Ramos (cell line): ENCODE measurements around the gene ATP6V1G1.
"Not testable (repeated sequence)": the region's sequence is repeated elsewhere in the genome, so short reads cannot be mapped to it uniquely, and the experiment has no call there.

Source experiments
- in situ Hi-C: fragments of 300-500 bp; cut with MboI; formaldehyde crosslinking; loops from one replicate; pipeline ENCODE4 v1.14.3; 2022; ENCODE audit warnings: low sequenced_read_pairs; ENCODE audit not compliant: unreplicated experiment

Gene ATP6V1G1

DNA sequence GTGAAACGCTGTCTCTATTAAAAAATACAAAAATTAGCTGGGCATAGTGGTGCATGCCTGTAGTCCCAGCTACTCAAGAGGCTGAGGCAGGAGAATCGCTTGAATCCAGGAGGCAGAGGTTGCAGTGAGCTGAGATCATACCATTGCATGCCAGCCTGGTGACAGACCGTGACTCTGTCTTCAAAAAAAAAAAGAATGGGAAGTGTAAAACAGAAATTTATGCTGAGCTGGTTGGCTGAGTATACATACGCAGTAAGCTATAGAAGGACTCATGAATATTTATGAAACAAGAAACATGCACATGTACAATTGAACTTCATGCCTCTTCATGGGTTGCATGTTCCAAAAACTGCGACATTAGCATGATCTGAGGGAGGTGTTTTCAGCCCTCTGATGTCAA lies 10.8 kb upstream of the ATP6V1G1 start:
- in situ Hi-C loops: not testable (repeated sequence)

DNA sequence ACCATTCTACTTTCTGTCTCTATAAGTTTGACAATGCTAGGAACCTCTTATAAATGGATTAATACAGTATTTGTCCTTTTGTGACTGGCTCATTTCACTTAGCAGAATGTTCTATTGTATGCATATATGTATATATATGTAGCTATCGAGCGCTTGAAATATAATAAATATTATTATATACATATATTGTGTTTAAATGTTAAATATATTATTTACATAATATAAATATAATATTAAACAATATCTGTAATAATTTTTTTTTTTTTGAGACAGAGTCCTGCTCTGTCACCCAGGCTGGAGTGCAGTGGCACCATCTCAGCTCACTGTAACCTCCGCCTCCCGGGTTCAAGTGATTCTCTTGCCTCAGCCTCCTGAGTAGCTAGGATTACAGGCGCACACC lies 9.4 kb upstream of the ATP6V1G1 start:
- in situ Hi-C loops: not testable (repeated sequence)

DNA sequence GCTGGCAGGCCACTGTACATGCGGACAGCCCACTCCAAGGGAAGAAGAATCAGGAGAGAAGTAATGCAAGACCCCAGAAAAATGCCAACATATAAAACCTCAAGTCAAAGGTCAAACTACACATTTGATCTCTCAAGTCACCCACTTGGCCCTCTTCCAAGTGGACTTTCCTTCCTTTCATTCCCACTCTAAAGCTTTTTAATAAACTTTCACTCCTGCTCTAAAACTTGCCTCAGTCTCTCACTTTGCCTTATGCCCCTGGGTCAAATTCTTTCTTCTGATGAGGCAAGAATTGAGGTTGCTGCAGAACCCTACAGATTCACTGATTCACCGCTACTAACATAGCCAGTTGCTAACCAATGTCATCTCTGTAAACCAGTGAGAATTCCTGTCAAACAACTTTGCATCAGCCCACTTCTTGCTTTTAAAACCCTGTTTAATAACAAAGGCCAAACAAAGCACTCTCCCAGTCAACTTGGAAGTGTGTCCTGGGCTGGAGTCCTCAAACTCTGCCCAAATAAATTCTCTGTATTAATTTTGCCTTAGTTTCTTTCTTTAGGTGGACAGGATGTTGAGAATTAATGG lies 6.9 kb upstream of the ATP6V1G1 start:
- in situ Hi-C loops: no loop called here

DNA sequence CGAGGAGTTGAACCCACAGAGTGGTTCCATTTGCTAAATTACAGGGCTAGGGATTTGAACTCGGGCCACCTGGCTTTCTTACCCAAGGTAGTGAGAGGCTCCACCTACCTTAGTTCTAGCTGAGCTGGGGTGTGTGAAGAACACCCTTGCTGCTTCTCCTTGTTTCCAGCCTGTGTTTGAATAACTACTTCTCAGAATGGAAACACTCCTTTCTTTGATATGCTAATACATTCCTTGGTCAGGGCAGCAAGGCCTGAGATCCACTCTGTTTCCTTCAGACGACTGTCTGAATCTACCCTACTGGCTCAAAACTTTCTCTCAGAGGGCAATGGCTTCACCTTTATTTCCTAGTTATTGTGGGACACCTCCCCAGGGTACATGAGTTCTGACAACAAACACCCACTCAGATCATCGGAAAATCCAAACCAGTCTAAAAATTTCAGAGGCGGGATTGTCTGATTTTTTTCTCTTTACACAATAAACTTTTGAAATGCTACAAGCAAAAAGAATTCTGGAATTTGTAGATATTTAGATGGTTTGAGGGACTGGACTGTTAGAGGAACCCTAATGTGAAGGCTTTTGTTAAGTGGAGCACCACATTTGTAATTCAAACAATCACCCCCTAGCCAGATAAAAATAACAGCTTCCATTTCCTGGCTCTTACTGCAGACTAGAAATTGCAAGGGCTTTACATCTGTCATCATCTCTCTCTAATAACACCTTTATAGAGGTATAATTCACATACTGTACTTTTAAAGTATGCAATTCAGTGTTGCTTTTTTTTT lies 4.0 kb upstream of the ATP6V1G1 start:
- in situ Hi-C loops: no loop called here

DNA sequence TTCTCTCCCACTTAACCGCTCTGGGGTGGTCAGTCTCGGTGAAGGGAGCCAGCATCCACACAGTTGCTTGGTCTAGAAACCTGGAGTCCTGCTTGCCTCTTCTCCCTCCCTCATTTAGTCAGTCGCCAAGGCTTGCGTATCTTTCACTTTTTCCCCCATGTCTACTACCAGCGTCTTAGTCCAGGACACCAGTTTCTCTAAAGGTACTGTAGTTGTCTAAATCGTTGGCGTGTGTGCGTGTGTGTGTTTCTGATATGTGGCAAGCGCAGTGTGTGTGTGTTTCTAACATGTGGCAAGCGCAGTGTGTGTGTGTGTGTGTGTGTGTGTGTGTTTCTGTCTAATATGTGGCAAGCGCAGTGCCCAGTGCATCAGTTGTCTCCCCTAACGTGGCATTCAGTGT lies 641 bp downstream of the ATP6V1G1 start:
- in situ Hi-C loops: no loop called here

DNA sequence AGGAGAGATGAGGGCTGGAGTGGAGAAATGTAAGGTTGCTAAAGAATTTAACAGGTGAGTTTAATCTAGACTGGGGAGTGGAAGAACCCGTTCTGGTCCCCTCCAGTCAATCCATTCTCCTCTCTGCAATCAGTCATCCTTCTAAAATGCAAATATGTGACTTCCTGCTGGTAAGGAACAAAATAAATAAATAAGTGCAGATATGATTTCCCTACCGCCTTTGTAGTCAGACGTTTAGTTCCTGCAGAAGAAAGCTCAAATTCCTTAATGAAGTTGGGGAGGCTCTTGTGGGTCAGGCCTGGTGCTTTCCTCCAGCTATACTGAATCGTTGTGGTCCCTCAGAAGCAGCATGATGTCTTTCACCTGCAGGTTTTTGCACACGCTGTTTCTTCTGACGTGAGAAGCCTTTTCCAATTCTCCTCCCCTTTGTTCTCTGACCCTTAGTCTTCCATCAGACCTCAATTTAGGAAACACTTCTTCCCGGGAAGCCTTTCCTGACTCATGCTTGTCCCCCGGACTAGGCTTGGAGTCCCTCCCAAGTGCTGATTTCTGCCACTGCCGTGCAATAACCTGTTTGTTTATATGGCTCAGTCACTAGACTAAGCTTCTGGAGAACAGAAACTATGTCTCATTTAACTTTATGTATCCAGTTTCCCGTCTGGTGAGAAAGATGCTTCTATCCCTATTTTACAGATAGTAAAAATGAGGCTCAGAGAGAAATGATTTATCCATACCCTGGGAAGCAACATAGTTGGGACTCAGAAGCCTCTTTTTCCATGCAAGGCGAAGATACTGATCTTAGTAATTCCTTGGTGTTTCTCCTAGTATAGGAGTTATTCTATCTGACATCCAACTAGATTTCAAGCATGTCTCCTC lies 1.3 kb downstream of the ATP6V1G1 start:
- in situ Hi-C loops: no loop called here

DNA sequence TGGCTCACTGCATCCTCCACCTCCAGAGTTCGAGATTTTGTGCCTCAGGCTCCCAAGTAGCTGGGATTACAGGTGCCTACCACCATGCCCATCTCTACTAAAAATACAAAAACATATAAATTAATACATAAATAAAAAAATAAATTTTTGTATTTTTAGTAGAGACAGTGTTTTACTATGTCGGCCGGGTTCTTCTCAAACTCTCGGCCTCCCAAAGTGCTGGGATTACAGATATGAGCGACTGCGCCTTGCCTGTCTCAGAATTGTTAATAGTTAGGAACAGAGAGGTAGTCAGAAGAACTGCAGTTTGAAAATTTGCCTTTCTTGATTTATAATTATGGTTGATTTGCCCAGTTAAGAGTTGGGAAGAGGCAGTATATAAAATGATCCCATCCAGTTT lies 2.8 kb downstream of the ATP6V1G1 start:
- in situ Hi-C loops: no loop called here

DNA sequence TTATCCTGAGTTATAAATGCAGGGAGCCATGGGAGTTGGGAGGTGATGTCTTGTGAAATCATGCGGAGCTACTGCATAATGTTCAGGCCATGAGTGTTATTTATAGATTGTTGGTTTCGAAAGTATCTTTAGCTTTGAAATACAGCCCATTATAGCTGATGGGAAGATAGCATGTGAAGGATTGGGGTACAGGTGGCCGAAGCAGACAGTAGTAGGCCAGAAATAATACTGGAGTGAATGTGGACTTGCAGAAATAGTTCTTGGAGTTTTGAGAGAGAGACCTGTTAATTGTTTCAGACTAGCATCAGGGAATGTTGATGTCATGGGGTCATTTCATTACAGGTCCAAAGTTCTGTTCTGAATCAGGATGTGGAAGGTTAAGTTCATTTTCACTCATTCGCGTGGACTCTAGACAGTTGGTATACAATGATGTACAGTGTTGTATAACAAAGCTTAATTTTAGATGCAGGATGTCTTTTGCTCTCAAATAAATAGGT lies 3.8 kb downstream of the ATP6V1G1 start:
- in situ Hi-C loops: no loop called here

DNA sequence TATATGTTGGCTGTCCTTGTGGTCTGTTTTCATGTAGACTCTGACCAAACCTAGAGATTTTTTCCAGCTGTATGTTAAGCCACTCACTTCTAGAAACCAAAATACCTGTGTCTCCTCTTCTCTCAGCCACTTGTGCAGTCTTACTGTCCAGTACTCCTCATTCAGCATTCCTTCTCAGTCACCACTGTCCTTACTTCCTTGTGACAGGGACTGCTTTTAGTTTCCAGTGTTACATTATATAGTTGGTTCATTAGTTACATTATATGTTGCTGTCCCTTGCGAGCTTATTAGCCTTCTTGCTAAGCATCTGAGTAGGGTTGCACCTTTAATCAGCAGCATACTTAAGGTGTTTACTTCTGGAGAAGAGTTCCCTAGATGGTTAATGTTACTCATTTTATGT lies 4.3 kb downstream of the ATP6V1G1 start:
- in situ Hi-C loops: no loop called here

DNA sequence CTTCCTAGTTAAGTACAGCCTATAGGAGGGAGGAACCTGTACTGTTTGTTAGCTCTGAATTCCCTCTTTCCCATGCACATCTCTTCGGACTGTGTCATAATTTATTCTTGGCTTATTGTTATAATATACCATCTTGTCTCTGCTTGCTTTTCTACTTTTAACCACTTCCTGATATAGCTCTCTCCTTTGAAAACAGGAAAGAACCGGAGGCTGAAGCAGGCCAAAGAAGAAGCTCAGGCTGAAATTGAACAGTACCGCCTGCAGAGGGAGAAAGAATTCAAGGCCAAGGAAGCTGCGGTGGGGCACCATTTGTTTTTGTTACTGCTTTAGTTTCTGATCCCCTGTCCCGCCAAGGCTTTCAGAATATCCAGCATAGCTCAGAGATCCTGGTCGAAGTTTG lies 4.8 kb downstream of the ATP6V1G1 start:
- in situ Hi-C loops: no loop called here

DNA sequence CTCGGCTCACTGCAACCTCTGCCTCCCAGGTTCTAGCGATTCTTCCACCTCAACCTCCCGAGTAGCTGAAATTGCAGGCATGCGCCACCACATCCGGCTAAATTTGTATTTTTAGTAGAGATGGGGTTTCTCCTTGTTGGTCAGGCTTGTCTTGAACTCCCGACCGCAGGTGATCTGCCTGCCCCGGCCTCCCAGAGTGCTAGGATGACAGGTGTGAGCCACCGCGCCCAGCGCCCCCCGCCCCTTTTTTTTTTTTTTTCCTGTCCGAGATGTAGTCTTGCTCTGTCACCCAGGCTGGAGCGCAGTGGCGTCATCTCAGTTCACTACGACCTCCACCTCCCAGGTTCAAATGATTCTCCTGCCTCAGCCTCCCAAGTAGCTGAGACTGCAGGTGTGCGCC lies 6.6 kb downstream of the ATP6V1G1 start:
- in situ Hi-C loops: no loop called here

DNA sequence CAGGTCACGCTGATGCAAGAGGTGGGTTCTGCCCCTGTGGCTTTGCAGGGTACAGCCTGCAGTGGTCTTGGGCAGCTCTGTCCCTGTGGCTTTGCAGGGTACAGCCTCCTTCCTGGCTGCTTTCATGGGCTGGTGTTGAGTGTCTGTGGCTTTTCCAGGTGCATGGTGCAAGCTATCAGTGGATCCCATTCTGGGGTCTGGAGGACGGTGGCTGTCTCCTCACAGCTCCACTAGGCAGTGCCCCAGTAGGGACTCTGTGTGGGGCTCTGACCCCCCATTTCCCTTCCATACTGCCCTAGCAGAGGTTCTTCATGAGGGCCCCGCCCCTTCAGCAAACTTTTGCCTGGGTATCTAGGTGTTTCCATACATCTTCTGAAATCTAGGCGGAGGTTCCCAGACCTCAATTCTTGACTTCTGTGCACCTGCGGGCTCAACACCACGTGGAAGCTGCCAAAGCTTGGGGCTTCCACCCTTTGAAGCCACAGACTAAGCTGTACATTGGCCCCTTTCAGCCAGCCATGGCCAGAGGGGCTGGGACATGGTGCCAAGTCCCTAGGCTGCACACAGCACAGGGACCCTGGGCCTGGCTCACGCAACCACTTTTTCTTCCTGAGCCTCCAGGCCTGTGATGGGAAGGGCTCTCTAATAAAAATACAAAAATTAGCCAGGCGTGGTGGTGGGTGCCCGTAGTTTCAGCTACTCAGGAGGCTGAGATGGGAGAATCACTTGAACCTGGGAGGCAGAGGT lies 13.1 kb downstream of the ATP6V1G1 start:
- in situ Hi-C loops: not testable (repeated sequence)

DNA sequence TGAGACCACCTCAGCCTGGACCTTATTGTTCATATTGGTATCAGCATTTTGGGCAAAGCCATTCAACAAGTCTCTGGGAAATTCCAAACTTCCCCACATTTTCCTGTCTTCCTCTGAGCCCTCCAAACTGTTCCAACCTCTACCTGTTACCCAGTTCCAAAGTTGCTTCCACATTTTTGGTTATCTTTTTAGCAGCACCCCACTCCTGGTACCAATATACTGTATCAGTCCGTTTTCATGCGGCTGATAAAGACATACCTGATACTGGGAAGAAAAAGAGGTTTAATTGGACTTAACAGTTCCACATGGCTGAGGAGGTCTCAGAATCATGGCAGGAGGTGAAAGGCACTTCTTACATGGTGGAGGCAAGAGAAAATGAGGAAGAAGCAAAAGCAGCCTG lies 14.2 kb downstream of the ATP6V1G1 start:
- in situ Hi-C loops: not testable (repeated sequence)

DNA sequence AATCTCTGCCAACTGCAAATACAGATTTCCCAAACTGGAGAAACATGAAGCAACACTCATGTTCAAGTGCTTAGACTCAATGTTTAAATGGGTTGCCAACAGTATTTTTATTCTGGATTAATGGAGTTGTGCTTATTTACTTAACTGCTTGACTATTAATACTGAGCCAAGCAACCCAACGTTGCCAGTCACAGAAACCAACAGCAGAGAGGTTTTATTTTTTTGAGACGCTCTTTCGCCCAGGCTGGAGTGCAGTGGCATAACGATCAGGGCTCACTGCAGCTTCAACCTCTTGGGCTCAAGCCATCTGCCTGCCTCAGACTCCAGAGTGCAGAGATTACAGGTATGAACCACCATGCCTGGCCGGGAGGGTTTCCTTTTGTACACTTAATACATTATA lies 15.1 kb downstream of the ATP6V1G1 start:
- in situ Hi-C loops: no loop called here

DNA sequence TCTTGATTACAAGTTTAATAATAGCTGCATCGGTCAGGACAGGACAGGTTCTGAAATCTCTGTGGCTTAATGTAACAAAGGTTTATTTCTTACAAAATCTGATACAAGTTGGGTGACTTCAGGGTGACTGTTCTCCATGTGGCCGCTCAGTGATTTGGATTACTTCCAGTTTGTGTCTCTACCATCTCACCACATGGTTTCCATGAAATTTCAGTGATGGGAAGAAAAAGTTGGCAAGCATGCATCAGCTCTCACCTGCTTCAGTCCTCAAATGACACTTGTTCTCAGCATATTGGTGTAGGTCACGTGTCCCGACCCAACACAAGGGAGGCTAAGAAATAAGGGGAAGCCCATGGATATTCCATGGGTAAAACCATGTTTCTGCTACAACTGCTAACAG lies 15.7 kb downstream of the ATP6V1G1 start:
- in situ Hi-C loops: no loop called here

DNA sequence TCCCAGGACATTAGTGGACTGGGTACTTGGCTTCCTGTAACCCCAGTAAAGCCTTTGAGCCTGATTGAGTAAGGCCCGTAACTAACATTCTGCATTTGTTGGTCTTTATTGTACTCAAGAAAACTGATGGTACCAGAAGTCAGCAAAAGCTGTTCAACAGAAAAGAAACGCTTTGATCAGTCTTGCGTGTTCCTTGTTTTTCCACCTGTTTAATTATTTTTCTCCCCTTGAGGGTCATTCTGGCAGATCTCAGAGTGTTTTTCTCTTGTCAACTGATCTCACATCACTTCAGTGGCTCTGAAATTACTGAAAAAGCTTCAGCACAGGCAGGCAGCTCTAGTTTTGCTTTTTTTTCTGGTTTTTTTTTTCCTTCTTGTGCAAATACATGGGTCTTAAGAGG lies 17.4 kb downstream of the ATP6V1G1 start:
- in situ Hi-C loops: no loop called here

DNA sequence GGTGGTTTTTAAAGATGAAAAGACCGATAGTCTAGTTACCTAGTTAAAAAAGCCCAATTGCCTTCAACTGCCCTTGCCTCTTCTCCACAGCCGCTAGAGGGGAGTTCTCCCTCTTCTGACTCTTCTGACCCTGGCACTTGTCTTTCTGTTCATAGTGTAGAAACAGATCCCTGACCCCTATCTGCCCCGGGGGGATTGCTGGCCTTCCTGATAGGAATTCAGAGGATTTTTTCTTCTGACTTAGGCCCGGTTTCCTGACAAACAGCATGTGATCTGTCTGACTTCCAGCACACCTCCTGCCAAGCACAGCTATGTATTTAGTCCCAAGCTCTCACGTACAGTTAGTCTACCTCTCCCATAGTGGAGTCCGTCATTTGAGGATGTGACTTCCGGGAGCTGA lies 18.5 kb downstream of the ATP6V1G1 start:
- in situ Hi-C loops: no loop called here

DNA sequence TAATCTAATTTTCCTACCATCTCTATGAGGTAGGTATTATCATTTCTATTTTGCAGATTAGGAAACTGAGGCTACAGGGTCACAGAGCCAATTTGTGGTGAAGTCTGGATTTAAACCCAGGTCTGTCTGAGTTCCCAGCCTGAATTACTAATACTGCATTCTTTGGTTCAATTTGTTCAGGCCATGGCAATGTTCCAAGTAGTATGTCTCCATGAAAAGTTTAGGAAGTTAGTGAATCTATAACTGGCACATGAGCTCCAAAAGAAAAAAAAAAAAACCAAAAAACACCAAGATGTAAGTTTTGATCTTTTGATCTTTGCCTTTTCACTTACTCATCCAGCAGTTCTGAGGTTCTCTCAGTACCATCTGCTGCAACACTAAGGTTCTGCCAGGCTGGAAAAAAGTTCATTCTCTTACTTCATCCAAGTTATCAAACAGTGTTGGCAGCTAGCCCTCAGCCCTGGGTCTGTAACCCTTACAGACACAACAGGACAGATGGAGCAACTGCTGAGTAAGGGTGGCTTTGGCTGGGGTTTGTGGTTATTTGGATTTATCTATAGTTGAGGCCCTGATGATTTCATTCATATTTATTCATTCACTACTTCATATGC lies 19.1 kb downstream of the ATP6V1G1 start:
- in situ Hi-C loops: no loop called here

DNA sequence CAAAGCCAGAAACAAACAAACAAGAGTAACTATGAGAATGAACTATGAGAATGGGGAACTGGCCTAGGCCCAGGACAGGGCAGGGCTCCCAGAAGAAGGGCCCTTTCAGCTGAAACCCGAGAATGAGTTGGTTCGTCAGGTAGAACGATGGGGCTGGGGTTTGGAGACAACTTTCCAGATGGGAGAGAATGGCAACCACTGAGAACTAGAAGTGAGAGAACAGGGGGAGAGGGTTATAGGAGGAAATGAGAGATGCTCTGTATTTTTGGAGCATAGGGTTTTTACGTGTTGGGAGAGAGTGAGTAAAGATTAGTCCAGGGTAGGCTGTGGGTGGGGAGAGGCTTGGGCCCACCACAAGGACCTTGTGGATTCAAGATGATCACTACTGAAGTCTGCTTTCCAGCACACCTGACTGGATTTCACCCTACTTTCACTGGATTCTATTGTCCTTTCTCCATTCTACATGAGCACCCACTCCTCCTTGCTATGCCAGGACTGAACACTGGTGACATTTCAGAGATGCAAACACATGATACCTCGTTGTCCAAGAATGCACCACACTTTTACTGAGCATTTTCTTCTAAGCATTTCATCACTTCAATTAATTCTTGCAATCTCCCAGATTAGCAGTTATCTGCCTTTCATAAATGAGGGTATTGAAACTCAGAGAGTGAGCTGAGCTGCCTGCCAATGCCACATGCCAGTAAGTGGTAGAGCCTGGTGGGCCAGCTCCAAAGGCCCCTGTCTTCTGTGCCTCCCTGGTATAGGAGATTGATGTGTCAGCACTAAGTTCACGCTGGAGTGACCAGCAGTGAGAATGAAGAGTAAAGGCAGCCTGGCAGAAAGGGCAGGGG lies 20.3 kb downstream of the ATP6V1G1 start:
- in situ Hi-C loops: no loop called here
